ENCODE data around the gene GALNT2.

Gene GALNT2

DNA sequence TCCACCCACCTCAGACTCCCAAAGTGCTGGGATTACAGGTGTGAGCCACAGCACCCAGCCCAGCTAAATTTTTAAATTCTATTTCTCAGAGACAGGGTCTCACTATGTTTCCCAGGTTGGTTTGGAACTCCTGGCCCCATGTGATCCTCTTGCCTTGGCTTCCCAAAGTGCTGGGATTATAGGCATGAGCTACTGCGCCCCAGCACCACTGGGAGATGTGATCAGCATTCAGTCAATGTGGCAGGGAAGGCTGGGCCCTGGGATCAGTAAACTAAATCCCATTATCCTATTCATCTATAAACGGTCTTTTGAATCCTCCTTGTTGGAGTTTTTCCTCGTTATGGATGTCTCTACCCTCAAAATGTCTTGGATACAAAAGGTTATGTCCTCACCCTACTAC lies 245.6 kb downstream of the GALNT2 start:
- no peak for DNase-seq (ENCODE audit: low read depth in 4 of 4, low spot score in 1 of 4)

DNA sequence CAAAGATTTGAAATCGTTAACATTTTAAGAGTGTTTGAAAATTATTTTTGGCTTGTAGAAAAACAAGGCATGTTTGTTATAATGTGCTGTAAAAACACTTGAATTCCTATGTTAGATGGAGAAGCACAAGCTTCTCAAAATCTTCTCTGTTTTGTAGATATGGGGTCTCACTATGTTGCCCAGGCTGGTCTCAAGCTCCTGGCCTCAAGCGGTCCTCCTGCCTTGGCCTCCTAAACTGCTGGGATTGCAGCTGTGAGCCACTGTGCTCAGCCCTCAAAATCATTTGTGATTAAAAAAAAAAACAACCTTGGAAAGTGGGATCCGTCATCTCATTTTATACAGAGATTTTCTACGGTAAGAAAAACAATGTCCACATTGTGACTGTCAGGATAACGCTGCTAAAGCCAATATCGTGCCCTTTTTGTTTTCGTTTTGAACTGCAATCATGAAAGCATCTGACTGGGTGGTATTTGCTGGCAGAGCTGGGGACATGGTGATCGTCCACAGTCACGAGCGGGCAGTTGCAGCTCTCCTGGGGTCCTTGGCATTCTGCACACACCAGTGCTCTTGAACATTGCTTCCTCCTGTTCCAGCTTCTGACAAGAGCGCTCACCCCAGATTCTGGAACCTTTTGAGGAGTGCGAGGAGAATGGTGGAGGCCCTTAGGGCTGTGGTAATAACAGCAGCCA lies 246.6 kb downstream of the GALNT2 start:
- DNase-seq (ENCODE audit: low read depth in 4 of 4, low spot score in 1 of 4) = no peak

DNA sequence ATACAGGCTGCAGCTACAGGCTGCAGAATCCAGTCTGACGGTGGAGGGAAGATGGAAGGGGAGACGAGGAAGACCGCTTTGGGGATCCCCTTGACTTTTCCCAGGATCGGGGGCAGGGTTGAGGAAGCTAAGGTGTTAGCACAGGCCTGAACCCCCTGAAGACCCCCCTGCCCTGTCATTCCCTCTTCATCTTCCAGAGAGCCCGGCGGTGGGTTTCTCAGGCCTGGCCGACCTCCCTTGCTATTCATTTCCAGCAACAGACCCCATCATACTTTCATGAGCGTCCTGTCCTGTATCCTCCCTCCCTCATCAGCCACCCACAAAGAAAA lies 247.1 kb downstream of the GALNT2 start:
- no peak for DNase-seq (ENCODE audit: low read depth in 4 of 4, low spot score in 1 of 4)

DNA sequence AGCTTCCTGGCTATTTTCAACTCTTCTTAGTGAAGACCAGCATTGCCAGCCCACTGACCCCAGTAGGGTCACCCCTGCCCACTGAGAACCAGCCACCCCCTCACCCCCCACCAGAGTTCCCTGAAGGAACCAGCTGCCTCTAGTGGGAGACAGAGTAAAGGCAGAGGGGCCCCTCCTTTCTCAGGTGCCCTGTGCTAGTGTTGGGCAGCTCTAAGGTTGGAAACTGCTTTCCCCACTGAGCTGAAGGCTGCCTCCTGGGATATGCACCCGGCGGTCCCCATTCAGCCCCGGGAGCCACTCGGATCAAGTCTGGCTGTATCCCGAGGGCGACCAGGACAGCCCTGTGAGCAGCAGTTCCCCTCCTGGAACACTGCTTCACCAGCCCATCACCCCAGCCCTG lies 248.1 kb downstream of the GALNT2 start:
- no peak for DNase-seq (ENCODE audit: low read depth in 4 of 4, low spot score in 1 of 4)

DNA sequence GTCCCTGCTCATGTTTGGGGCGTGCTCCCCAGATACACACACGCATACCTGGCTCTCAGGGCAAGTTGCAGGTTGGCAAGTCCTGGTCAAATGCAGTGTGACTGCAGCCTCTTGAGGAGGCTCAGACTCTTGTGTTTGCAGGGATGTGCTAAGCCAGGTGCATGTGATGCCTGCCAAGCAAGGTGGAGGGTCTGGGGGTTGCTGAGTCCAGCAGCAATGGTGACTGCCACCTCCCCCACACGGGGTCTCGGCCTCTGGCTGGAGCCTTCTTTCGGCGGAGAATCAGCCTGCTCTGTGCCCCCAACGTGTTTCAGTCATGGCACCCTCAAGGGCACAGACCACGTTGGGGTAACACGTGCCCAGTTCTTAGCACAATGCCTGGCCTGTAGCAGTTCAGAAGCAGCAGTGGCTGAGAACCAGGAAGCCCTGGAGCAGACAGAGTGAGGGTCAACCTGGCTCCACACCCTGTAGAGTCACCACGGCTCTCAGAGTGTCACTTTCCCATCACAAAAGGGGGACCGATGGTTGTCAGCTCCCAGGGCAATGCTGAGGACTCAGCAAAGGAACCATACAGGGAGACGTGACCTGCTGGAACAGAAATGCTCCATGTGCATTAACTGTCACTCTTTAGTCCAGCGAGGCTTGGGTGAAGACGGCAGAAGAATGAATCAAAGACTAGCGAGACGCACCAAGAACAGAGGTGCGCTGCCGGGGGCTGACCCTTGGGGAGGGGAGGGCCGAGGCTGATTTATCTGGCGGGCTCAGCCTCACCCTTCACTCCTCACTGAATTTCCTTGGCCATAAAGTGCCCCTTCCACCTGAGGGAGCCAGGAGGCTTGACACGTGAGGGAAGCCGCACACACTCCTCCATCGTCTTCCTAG lies 250.1 kb downstream of the GALNT2 start:
- no peak for DNase-seq (ENCODE audit: low read depth in 4 of 4, low spot score in 1 of 4)

DNA sequence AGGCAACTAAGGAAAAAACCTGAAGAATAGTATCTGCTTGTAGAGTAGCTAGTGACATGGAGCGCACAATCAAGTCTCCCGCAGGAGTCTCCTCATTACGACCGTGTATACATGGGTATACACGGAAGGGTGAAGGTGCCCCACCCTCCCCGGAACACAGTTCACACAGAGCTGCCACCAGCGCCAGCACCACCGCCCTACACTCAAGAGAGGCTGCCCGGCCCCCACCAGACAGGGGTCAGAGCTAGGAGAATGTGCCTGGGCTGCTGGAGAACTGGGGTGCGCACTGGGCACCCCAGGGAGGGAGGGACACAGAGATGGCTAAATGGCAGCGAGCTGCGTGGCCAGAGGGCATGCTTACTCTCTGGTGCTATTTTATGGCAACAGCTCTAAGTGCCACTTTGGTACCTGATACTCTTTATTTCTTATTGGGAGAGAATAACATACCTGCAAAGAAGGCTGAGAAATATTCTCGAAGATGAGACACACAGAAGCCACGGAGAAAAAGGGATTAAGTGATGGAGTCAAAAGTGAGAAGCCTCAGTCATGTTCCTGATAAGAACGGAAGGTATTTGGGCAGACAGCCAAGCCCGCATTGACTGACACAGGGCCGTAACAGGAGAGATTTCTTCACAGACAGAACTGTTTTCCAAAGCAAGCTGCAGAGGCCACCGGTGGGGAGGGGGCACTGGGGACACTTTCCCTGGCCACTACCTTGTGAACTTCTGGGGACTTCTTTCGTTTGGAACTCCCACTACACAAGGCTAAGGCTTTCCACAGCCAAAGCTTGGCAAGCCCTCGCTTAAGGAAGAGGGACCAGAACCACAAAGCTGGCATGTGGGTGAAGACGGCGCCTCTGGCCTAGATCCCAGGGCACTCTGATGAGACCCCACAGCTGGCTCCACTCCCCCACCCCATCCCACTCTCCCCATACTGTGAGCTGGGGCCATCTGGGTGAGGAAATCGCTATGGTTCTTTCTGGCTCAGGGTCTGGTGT lies 251.1 kb downstream of the GALNT2 start:
- no peak for DNase-seq (ENCODE audit: low read depth in 4 of 4, low spot score in 1 of 4)

DNA sequence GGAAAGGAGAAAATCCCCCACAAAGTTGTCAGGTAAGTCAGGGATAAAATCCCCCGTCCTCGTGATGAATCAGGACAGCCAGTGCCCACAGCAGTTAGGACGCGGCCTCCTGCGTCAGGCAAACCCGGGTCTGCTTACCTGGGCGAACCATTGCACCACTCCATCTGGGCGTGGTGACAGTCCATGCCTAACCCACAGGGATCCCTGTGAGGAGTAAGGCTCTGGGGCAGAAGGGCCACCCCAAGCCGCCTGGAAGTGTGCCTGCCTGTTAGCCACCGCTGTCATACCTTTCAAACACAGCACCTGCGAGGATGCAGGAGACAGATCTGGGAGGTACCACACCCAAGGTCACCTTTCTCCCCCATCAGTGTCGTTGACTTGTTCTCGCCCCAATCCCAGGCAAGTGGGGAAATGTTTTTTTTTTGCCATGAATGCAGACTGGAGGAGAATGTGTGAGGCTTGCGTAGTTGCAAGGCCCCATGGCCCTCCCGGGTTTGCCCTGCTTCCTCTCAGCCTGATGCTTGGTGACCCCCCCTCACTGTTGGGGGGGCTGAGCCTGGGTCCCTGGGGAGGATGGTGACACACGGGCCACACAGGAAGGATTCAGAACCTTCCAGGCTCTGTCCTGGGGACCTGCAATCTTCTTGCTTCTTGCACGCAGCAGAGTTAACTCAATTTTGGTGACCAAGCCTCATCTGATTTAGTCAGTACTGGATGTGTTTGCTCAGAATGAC lies 252.1 kb downstream of the GALNT2 start:
- no peak for DNase-seq (ENCODE audit: low read depth in 4 of 4, low spot score in 1 of 4)

DNA sequence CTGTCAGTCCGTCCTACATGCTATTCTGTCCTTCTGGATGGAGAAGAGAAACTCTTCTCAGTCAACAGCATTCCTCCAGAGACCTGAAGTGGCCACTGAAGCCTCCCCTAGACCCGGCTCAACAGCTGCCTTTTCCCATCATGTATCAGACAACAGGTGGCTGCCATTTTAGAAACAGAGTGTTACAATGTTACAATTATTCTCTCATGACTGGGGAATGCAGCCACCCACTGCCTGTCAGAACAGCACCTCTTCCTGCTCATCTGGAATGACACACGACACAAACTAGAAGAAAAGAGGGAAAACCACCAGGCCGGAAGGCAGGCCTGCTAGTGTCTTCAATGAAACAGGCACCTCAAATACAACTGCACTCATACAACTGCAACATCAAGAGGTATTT lies 253.8 kb downstream of the GALNT2 start:
- no peak for DNase-seq (ENCODE audit: low read depth in 4 of 4, low spot score in 1 of 4)

DNA sequence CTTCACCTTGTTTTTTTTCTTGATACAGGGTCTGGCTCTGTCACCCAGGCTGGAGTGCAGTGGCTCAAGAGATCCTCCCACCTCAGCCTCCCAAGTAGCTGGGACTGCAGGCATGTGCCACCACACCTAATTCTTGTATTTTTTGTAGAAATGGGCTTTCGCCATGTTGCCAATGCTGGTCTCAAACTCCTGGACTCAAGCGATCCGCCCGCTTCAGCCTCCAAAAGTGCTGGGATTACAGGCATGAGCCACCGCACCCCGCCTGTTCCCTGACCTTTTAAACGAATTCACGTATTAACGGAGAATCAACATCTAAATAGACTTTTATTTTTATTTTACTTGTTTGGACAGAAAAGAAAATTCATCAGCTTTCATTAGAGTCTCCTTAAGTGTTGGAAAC lies 254.3 kb downstream of the GALNT2 start:
- no peak for DNase-seq (ENCODE audit: low read depth in 4 of 4, low spot score in 1 of 4)

DNA sequence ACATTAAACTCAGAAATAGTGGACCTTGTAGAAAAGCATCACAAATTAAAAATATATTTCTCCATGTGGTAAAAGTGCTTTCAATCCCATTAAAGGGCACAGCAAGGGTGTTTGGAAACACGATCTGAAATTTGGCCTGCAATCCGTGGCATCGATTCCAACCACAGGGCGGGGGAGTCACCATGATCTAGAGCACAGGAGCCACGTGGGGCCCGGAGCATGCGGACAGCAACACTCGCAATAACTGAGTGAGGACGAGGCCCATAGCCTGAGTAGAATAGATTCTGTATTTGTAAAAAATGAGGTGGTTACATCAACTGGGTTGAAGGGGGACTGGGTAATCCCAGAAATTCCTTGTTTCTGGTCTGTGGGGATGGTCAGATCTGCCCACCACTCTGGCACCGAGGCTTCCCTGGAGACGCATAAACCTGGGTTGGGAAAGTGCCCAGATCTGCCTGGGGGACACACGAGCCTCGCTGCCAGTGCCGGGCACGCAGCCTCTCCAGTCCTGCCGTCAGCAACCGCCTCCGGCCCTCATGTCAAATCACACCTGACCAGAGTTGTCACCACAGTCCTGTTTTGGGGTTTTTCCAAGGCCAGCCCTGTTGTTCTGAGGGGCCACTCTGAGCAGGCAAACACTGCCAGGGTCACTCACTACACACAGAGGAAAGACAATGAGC lies 254.8 kb downstream of the GALNT2 start:
- DNase-seq (ENCODE audit: low read depth in 4 of 4, low spot score in 1 of 4) = no peak

DNA sequence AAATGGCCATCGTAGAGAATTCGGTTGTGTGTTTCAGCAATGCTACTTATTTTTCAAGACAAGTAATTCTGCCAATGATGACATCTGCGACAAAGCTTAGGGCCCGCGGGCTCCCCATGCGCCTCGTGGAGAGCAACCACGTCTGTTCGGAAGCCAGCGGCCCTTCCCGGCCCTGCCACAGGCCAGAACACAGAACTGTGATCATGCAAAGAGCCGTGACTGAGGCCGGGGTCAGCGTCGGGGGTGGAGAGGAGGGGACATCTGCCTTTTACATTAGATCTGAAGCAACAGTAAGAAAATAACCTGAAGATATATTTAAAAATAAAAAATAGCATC lies 255.4 kb downstream of the GALNT2 start:
- DNase-seq (ENCODE audit: low read depth in 4 of 4, low spot score in 1 of 4) = no peak

DNA sequence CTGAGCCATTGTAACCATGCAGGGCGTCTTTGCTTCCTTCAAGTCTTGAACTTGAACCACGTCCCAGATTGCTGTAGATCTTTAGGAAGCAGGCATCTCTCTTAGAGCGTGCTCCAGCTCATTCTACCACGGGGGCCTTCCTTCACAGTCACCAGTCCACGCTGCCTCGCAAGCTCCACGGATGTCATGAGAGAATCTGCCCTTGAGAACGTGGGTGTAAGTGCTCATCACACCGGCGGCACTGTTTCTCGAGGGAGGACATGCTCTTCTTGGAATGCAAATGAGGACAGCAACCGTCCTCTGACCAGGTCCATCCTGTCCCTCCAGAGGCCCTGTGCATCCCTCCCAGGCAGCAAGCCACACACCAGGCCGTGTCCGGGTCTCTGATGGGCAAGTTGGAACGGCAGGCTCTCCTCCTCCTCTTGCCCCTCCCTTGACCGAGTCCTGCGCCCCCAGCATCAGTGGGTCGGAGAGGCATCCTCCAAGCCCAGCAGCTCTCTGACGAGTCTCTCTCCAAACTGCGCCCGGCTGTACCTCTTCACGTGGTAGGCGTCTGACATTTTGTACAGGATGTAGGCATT lies 256.0 kb downstream of the GALNT2 start:
- no peak for DNase-seq (ENCODE audit: low read depth in 4 of 4, low spot score in 1 of 4)

DNA sequence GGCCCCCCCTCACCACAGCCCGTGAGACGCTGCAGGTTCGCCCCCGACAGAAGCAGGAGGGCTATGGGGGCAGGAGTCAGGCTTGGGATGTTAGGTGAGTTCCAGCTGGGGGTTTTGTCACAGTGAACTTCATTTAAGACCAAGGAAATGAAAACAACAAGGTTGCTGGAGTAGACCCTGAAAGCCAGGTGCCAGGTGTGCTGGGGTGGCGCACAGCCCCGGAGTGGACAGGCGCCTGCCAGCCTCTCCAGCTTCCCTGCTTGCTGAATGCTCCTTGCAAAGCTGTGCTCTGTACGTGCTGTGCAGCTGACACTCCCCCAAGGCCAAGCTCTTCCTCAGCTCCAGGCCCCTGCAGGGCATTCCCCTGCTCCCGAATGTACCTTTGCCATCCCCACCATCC lies 256.6 kb downstream of the GALNT2 start:
- DNase-seq (ENCODE audit: low read depth in 4 of 4, low spot score in 1 of 4) = no peak

DNA sequence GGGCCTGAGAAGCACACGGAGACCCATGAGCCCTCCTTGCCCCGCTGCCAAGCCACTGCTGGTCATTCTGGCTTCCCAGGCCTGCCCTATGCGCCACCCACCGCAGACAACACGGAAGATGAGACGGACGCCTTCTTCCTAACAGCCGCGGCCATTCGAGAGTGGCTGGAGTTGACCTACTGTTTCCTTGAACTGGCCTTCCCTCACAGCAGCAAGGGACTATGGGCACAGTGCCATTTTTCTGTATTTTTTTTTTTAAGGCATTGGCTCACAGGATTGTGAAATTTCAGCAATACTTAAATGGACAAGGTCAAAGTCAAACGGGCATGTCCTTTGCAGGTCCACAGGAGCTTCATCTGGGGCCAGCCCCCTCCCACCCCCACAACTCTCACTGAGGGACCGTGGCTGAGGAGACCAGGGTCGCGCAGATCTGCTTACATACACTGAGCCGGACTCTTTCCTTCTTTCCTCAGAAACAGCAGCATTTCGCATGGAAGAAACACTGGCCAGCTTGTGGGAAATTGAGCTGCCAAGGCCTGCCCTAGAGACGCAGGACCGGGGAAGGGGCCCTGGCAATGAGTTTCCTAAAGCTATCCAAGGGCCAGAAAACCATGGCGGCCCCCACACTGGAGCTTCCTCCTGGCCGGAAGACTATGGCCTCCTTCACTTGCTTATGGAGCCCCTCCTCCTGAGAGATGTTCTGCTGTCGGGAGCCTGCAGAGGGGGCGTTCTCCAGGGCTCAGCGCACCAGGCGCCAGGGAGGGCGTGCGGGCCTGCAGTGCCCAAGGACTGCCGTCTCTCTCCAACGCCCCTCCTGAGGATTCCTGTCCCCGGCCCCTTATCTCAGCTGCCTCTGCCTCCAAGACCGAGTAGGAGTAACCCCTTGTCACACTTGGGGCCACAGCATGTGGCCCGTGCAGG lies 260.2 kb downstream of the GALNT2 start:
- no peak for DNase-seq (ENCODE audit: low read depth in 4 of 4, low spot score in 1 of 4)

DNA sequence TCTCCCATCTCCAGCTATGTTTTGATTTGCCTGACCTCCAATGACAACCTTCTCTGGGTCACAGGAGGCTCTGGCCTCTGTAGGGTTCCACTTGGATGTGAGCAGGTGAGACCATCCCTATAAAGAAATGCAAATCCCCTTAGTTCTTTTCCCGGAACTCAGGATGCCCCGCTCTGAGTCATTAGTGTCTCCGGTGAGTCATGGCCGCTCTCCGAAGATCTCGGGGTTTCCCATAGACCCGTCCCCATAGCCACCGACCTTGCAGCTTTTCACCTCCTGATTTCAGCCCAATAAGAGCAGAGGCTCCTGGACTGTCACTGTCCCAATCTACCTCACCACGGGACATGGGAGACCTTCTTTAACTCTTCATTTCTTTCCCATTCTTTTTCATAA lies 260.9 kb downstream of the GALNT2 start:
- DNase-seq (ENCODE audit: low read depth in 4 of 4, low spot score in 1 of 4) = peak in 1 of 4 experiments; percentile 36

DNA sequence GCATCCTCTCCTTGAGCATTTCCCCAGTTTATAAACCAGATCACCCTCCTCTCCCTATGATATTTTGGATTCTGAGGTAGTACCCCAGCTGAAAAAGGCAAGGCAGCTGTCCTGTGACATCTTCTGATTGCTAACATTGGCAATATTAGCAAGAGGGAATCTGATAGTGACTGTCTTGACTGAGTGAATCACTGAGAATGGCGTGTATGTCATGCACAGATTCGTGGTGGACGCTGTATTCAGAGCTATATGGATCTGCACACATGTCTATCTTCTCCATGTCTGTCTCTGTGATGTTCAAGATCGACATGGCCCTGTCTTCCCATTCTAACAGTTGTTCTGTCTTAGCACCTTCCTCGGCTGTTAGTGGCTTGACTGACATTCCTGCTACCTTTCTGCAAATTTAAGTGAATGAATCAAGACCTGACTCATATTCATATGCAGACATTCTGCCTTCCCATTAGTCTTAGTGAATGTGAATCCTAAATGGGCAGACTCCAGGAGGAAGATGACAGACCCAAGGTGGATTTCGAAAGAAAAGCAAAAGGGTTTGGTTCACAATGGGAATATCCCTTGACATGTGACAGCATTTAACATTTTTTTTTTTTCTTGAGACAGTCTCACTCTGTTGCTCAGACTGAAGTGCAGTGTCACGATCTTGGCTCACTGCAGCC lies 261.4 kb downstream of the GALNT2 start:
- DNase-seq (ENCODE audit: low read depth in 4 of 4, low spot score in 1 of 4) = no peak

DNA sequence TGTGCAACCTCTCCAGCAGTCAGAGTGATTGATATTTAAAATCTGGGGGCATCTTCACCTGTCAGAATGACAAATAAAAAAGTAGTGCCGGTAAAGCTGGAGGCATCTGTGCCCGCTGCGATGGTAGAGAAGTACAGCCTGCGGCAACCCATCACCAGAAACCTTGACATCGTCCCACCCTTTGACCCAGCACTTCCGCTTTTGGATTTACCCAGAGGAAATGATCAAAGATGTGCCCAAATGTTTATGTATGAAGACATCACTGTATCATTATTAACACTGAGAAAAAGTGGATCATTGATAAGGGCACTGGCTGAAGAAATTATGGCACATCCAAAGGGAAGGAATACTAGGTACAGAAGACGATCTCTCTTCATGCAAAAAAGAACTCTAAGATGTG lies 263.1 kb downstream of the GALNT2 start:
- DNase-seq (ENCODE audit: low read depth in 4 of 4, low spot score in 1 of 4) = no peak
